OCI-LY1 (cell line): ENCODE results near the gene ERCC1.

Source experiments
- EZH2 ChIP-seq: fragments of 200-600 bp; sonication (generic), shearing (Covaris generic); IDR thresholded peaks from 2 replicates; pipeline ENCODE4 v1.8.0; 2017; ENCODE audit warnings: borderline replicate concordance, mixed run types, mild to moderate bottlenecking, antibody characterized with exemption, low read length, moderate library complexity, mixed read lengths
- TF ChIP-seq, protein P1 (sequence below): fragments of 200-600 bp; sonication (generic), shearing (Covaris generic); IDR thresholded peaks from 2 replicates; pipeline ENCODE4 v1.5.1; 2017; ENCODE audit warnings: mild to moderate bottlenecking, antibody characterized with exemption, low read length, moderate library complexity, mixed read lengths

- TF ChIP-seq EZH2: no peak
- TF ChIP-seq, protein P1, sequence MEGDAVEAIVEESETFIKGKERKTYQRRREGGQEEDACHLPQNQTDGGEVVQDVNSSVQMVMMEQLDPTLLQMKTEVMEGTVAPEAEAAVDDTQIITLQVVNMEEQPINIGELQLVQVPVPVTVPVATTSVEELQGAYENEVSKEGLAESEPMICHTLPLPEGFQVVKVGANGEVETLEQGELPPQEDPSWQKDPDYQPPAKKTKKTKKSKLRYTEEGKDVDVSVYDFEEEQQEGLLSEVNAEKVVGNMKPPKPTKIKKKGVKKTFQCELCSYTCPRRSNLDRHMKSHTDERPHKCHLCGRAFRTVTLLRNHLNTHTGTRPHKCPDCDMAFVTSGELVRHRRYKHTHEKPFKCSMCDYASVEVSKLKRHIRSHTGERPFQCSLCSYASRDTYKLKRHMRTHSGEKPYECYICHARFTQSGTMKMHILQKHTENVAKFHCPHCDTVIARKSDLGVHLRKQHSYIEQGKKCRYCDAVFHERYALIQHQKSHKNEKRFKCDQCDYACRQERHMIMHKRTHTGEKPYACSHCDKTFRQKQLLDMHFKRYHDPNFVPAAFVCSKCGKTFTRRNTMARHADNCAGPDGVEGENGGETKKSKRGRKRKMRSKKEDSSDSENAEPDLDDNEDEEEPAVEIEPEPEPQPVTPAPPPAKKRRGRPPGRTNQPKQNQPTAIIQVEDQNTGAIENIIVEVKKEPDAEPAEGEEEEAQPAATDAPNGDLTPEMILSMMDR: no peak
These were observed 32.4 kb downstream of the ERCC1 start for GRCh38 chr19:45391346-45391745.
